GM19395 (cell line): Measurements from ENCODE around the gene DUSP23.

Experiments
- ATAC-seq: cut with Tn5 transposase; IDR thresholded peaks from one replicate; pipeline ENCODE4 v1.9.1; 2021; ENCODE audit warnings: mild to moderate bottlenecking, moderate library complexity; ENCODE audit not compliant: unreplicated experiment

The DUSP23 gene

DNA sequence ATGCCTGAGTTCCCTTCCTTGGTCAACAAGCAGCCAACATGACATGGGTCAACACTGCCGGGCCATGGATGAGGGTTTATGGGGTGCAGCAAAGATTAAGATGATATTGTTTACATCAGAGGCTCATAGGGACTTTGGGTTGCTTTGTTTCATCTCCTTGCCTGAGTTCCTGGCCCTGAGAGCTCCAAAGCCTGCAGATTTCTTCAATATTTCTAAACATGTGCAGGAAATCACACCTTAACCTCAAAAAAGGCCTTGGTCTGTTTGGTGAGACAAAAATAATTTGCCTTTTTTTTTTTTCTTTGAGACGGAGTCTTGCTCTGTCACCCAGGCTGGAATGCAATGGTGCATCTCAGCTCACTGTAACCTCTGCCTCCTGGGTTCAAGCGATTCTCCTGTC, 46.8 kb downstream of the DUSP23 start:
- ATAC-seq, result no peak

DNA sequence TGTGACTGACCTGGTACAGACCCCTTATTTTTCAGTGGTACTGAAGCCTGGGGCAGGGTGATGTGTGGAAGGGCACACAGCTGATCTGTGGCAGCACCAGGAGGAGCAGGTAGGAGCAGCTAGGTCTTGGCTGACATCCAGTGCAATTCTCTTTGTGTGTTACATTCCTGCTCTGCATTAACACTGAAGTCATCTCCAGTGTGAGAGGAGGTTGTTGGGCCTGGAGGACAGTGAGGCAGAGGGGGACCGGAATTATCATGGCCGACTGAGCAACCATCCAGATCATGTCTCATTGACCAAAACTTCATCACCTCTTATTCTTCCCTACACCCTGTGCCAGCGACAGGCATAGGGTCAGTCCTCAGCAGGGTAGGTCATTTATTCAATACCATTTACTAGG, 47.4 kb downstream of the DUSP23 start:
- ATAC-seq, result no peak

DNA sequence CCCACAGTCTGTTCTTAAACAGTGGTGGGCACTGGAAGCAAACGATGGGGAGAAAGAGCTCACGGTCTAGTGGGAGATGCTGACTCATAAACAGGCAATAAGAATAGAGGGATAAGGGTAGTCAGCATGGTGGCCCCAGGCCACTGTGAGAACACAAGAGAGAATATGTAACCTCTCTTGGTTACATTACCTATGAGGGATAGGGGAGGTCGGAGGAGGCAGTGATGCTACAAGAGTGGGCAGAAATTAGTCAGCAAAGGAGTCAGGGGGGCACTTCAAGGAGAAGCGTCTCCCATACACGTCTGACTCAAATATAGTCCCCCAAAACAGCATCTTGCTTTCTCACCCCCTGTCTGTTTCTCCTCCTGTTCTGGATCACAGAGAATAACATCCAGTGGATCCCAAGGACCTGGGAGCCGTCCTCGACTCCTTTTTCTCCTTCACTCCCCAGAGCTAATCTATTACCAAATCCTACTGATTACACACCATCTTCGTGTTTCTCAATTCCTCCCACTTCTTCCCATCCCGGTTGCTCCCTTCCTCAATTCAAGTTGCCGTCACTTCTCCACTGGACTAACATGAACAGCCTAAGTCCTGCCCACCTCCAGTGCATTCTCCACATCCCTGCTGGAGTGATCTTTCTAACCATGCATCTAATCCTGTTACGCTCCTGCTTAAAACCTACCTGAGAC, 48.0 kb downstream of the DUSP23 start:
- no peak for ATAC-seq

- ATAC-seq, result no peak
Observed at GRCh38 chr1:159829273-159829634, 48.5 kb downstream of the DUSP23 start.

DNA sequence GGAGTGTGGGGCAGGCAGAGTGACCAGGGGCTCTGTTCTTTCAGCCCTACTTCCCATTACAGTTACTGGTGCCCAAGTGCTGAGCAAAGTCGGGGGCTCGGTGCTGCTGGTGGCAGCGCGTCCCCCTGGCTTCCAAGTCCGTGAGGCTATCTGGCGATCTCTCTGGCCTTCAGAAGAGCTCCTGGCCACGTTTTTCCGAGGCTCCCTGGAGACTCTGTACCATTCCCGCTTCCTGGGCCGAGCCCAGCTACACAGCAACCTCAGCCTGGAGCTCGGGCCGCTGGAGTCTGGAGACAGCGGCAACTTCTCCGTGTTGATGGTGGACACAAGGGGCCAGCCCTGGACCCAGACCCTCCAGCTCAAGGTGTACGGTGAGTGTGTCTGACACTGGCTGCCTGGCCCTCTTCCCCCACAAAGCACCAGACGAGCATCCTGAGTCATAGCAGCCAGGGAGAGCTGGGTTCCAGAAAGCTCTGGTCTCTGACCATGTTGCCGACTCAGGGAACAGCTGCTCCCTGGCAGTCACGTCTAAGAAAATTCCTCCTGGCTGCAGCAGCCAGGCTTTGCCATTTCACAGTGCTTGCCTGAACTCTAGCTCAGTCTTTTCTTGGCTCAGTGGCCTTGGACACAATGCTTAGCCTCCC, 49.2 kb downstream of the DUSP23 start:
- ATAC-seq, result no peak

GRCh38 chr1:159830722-159831121, 50.0 kb downstream of the DUSP23 start:
- ATAC-seq, result no peak

- ATAC-seq, result no peak
Observed at GRCh38 chr1:159831412-159832141, 50.8 kb downstream of the DUSP23 start.
